HEK293 (cell line): ENCODE results near the gene TLE1.

Source experiments
- CTCF ChIA-PET: fragments of 350-600 bp; formaldehyde crosslinking; extraction: SDS; loops from one replicate; lab custom pipeline; 2021; ENCODE audit warnings: antibody characterized with exemption; lab: Yijun Ruan, JAX
- POLR2A ChIA-PET: fragments of 300-600 bp; formaldehyde crosslinking; extraction: SDS; loops from one replicate; lab custom pipeline; 2020; ENCODE audit warnings: antibody characterized with exemption, inconsistent platforms; lab: Yijun Ruan, JAX
- H3K27ac ChIP-seq: fragments of 200-500 bp; sonication (Bioruptor generic); 2 replicates; pipeline ENCODE4 v1.5.1; 2014; ENCODE audit warnings: low read depth, low read length, control low read depth, inconsistent platforms; ENCODE audit errors: extremely low read depth
- H3K36me3 ChIP-seq, 2 experiments: fragments of 200-500 bp in 1 of 2; sonication (Bioruptor generic) in 1 of 2; 1 replicate in 1 of 2; 2 replicates in 1 of 2; pipeline ENCODE4 v1.5.1; 2014 to 2017; ENCODE audit warnings: inconsistent platforms in 2 of 2, low read length in 2 of 2; ENCODE audit not compliant: control insufficient read depth in 2 of 2, insufficient read depth in 1 of 2
- H3K4me1 ChIP-seq: fragments of 200-500 bp; sonication (Bioruptor generic); 2 replicates; pipeline ENCODE4 v1.5.1; 2014; ENCODE audit warnings: mild to moderate bottlenecking, low read length, inconsistent platforms; ENCODE audit not compliant: control insufficient read depth, insufficient read depth
- H3K4me3 ChIP-seq: 2 replicates; pipeline ENCODE4 v1.5.1; 2011; ENCODE audit warnings: low read depth, mild to moderate bottlenecking, control low read depth, low read length, moderate library complexity
- H3K9me3 ChIP-seq: fragments of 200-500 bp; sonication (Bioruptor generic); 2 replicates; pipeline ENCODE4 v1.5.1; 2014; ENCODE audit warnings: low read depth, low read length, inconsistent platforms; ENCODE audit not compliant: control insufficient read depth, insufficient read depth
- GLI4 ChIP-seq: fragments of 450-650 bp; formaldehyde crosslinking; IDR thresholded peaks from 2 replicates; pipeline ENCODE4 v1.5.1; 2016; ENCODE audit warnings: missing biosample characterization, missing genetic modification characterization
- HOXC10 ChIP-seq: sonication (generic); formaldehyde crosslinking; IDR thresholded peaks from 2 replicates; pipeline ENCODE4 v1.8.1; 2023; ENCODE audit warnings: mild to moderate bottlenecking, missing genetic modification reagents
- MYNN ChIP-seq: fragments of 450-650 bp; formaldehyde crosslinking; IDR thresholded peaks from 2 replicates; pipeline ENCODE4 v1.5.1; 2016; ENCODE audit warnings: missing biosample characterization, missing genetic modification characterization, borderline replicate concordance
- PRDM2 ChIP-seq: fragments of 450-650 bp; formaldehyde crosslinking; IDR thresholded peaks from 2 replicates; pipeline ENCODE4 v1.5.1; 2016; ENCODE audit warnings: missing biosample characterization, missing genetic modification characterization, borderline replicate concordance
- ZBTB48 ChIP-seq: fragments of 450-650 bp; formaldehyde crosslinking; IDR thresholded peaks from 2 replicates; pipeline ENCODE4 v1.5.1; 2016; ENCODE audit warnings: missing biosample characterization, missing genetic modification characterization
- ZEB2 ChIP-seq: fragments of 450-650 bp; formaldehyde crosslinking; IDR thresholded peaks from 2 replicates; pipeline ENCODE4 v1.5.1; 2016; ENCODE audit warnings: missing biosample characterization, missing genetic modification characterization
- ZNF140 ChIP-seq: fragments of 450-650 bp; formaldehyde crosslinking; IDR thresholded peaks from 2 replicates; pipeline ENCODE4 v1.5.1; 2016; ENCODE audit warnings: missing biosample characterization, missing genetic modification characterization
- ZNF146 ChIP-seq: fragments of 450-650 bp; formaldehyde crosslinking; IDR thresholded peaks from 2 replicates; pipeline ENCODE4 v1.5.1; 2016; ENCODE audit warnings: missing biosample characterization, missing genetic modification characterization
- ZNF274 ChIP-seq, 2 experiments: fragments of 200-500 bp in 1 of 2; fragments of 450-650 bp in 1 of 2; sonication (Bioruptor generic) in 1 of 2; formaldehyde crosslinking in 1 of 2; IDR thresholded peaks; 2 replicates each; pipeline versions ENCODE4 v1.5.1 to v1.6.1; 2014 to 2016; ENCODE audit warnings: borderline replicate concordance in 1 of 2, inconsistent platforms in 1 of 2, low read length in 1 of 2, missing biosample characterization in 1 of 2, missing genetic modification characterization in 1 of 2
- ZNF324 ChIP-seq: fragments of 450-650 bp; formaldehyde crosslinking; IDR thresholded peaks from 2 replicates; pipeline ENCODE4 v1.5.1; 2016; ENCODE audit warnings: missing biosample characterization, missing genetic modification characterization
- ZNF580 ChIP-seq: fragments of 450-650 bp; formaldehyde crosslinking; IDR thresholded peaks from 2 replicates; pipeline ENCODE4 v1.5.1; 2016; ENCODE audit warnings: missing biosample characterization, missing genetic modification characterization
- ZNF768 ChIP-seq: fragments of 450-650 bp; formaldehyde crosslinking; IDR thresholded peaks from 2 replicates; pipeline ENCODE4 v1.5.1; 2018; ENCODE audit warnings: missing biosample characterization, mild to moderate bottlenecking, missing genetic modification characterization
- ZNF837 ChIP-seq: fragments of 450-650 bp; formaldehyde crosslinking; IDR thresholded peaks from 2 replicates; pipeline ENCODE4 v1.5.1; 2016; ENCODE audit warnings: missing biosample characterization, missing genetic modification characterization
- TF ChIP-seq, protein P1 (sequence below): fragments of 450-650 bp; formaldehyde crosslinking; IDR thresholded peaks from 2 replicates; pipeline ENCODE4 v1.5.1; 2016; ENCODE audit warnings: missing biosample characterization, missing genetic modification characterization
- TF ChIP-seq, protein P2 (sequence below): fragments of 450-650 bp; formaldehyde crosslinking; IDR thresholded peaks from 2 replicates; pipeline ENCODE4 v1.5.1; 2017; ENCODE audit warnings: missing biosample characterization, missing genetic modification characterization
- TF ChIP-seq, protein P3 (sequence below): fragments of 450-650 bp; formaldehyde crosslinking; IDR thresholded peaks from 2 replicates; pipeline ENCODE4 v1.5.1; 2016; ENCODE audit warnings: missing biosample characterization, missing genetic modification characterization

TLE1 gene

DNA sequence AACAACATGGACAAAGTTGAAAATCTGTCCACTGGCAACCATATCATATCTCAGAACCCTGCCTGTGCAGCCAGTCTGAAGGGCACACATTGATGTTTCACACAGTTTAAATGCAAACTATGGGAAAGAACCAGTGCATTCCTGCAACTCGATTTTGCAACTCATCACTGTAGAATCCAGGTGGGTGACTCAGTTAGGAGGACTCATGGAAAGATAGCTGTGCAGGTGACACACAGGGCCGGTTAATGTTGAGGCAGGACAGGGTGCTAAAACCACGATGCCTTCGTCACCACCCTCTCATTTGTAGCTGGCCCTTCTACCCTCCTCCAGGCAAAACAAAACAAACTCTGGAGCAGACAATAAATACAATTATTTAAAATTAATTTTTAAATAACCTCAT is 62.8 kb downstream of the TLE1 start:
- TF ChIP-seq MYNN (tag by site-specific recombination) (no peak), ZNF324 (tag by site-specific recombination) (no peak), PRDM2 (tag by site-specific recombination) (no peak), ZNF274 (IDR thresholded peaks at IDR 0.05; ENCODE audit: low read length) (no peak), ZNF274 (tag by site-specific recombination; IDR thresholded peaks at IDR 0.05; ENCODE audit: borderline replicate concordance) (no peak), ZNF140 (tag by site-specific recombination) (no peak), ZNF837 (no peak), ZBTB48 (tag by site-specific recombination) (no peak), ZNF580 (tag by site-specific recombination) (no peak), GLI4 (no peak), ZNF146 (tag by site-specific recombination) (no peak), ZEB2 (tag by site-specific recombination) (no peak), ZNF768 (tag by site-specific recombination) (no peak), HOXC10 (no peak)
- TF ChIP-seq, protein P1, sequence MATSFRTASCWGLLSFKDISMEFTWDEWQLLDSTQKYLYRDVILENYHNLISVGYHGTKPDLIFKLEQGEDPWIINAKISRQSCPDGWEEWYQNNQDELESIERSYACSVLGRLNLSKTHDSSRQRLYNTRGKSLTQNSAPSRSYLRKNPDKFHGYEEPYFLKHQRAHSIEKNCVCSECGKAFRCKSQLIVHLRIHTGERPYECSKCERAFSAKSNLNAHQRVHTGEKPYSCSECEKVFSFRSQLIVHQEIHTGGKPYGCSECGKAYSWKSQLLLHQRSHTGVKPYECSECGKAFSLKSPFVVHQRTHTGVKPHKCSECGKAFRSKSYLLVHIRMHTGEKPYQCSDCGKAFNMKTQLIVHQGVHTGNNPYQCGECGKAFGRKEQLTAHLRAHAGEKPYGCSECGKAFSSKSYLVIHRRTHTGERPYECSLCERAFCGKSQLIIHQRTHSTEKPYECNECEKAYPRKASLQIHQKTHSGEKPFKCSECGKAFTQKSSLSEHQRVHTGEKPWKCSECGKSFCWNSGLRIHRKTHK (tag by site-specific recombination) = no peak
- TF ChIP-seq, protein P2, sequence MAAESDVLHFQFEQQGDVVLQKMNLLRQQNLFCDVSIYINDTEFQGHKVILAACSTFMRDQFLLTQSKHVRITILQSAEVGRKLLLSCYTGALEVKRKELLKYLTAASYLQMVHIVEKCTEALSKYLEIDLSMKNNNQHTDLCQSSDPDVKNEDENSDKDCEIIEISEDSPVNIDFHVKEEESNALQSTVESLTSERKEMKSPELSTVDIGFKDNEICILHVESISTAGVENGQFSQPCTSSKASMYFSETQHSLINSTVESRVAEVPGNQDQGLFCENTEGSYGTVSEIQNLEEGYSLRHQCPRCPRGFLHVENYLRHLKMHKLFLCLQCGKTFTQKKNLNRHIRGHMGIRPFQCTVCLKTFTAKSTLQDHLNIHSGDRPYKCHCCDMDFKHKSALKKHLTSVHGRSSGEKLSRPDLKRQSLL (tag by site-specific recombination) = no peak
- TF ChIP-seq, protein P3, sequence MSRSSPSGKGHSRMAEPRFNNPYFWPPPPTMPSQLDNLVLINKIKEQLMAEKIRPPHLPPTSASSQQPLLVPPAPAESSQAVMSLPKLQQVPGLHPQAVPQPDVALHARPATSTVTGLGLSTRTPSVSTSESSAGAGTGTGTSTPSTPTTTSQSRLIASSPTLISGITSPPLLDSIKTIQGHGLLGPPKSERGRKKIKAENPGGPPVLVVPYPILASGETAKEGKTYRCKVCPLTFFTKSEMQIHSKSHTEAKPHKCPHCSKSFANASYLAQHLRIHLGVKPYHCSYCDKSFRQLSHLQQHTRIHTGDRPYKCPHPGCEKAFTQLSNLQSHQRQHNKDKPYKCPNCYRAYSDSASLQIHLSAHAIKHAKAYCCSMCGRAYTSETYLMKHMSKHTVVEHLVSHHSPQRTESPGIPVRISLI (tag by site-specific recombination) = no peak
- Histone ChIP-seq H3K36me3 (peaks cover 3 to 9% of the 10 kb centered on the region in 2 experiments; a peak in 2 of 3 replicates), H3K27ac (no peak overlapping the region), H3K9me3 (no peaks in the 10 kb centered on the region), H3K4me3 (no peak overlapping the region), H3K4me1 (peaks cover 12% of the 10 kb centered on the region)
- ChIA-PET CTCF (no interaction called here), POLR2A (no interaction called here)
